Inferior parietal cortex (tissue), 1 donor: Measurements from ENCODE around the gene C13orf46.

Experiments used
- DNase-seq: peaks from one replicate; pipeline ENCODE4 v3.0.0-alpha.2; 2016; ENCODE audit errors: extremely low spot score

C13orf46 gene

DNA sequence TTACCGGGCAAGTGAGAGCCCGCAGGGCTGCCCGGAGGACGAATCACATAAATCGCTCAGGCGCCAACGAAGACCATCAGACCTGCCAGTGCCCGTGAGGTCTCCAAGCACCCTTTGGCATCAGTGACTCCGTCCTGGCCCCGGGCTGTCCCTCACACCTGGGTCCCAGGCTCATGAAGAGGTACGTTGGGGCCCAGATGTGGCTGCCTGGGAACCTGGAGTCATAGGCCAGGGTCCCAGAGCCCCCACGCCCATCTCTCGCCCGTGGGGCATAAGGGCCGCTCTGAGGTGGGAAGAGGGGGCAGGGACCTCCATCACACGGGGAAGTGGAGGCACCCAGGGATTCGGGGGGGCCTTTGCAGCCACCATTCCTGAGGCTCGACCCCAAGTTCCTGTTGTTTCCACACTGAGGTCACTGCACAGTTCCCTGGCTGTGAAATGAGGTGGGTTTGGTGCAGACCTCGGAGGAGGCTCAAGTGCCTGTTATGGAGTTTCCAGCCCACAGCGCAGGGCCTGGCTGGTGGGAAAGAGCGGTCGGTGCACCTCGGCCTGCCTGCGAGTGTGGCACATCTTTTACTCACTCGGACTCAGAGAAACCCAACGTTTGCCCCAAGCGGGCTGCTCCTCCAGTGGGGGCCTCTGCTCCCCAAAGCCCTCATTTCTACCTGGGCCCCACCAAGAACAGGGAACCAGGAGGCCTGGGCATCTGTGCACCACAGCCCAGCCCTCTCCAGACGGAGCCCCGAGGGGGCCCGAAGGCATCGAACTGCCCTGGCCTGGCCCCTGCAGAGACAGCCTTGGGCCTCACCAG lies 35.9 kb upstream of the C13orf46 start:
- DNase-seq = no peak

DNA sequence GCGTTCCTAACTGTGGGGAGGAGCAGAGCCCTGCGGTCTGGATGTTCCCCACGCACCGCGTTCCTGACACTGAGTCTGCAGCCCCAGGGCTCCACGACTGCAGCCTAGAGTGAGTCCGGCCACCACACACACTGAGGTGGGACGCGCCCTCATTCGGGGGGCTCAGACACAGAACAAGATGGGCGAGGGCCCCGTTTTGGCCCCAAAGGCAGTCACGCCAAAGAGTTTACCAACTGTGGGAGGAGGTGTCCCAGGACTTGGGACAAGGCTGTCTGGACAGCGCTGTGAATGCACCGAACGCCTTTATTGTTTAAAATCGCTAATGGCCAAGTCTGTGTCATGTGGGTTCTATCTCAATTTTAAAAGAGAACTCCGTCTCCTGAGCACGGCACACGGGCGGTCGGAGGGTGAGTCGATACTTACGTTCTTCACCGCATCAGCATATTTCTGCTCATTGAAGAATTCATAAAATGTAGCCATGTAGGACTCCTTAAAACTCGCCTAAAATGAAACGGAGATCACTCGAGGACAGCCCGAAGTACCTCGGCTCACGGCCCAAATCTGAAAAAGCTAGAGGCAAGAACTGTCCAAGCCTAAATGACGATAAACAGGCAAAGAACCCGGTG lies 35.2 kb upstream of the C13orf46 start:
- no peak for DNase-seq

DNA sequence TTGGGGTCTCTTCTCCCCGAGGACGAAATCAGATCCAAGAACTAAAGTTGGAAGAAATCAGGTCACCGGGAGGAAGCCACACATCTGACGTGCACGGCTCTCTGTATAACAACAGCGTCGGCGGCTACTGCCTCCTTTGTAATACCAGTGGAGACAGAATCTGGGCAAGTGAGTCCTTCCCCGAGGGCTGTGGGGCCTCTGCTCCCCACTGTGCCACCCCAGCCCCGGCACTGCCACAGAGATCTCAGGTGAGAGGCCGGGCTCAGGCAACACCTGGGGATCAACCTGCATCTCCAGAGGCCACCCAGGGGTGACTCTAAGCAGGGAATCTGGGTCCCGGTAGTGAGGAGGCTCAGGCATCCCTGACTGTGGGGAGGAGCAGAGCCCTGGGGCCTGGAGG lies 33.7 kb upstream of the C13orf46 start:
- DNase-seq = no peak

DNA sequence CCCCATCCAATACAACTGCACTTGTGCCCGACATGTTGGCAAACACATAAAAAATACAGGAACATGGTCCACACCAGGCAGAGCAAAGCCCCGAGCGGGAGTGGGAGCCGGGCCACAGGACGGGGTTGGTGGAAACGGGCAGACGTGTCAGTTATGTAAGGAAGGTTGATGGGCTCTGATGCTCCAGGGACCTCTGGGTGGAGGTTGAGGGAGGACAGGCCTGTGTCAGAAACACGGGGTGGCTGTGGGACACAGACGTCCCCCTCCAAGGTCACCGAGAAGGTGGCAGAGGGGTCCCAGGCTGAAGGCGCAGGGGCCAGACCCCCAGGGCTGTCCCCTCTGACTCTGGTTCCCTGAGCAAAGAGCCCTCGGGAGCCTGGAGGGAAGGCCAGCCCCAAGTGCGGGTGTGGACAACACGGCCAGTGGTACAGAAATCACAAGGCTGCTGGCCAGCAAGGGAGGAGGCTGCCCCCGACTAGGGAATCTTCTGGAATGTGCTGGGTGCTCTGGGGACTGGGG lies 31.4 kb upstream of the C13orf46 start:
- DNase-seq = no peak

DNA sequence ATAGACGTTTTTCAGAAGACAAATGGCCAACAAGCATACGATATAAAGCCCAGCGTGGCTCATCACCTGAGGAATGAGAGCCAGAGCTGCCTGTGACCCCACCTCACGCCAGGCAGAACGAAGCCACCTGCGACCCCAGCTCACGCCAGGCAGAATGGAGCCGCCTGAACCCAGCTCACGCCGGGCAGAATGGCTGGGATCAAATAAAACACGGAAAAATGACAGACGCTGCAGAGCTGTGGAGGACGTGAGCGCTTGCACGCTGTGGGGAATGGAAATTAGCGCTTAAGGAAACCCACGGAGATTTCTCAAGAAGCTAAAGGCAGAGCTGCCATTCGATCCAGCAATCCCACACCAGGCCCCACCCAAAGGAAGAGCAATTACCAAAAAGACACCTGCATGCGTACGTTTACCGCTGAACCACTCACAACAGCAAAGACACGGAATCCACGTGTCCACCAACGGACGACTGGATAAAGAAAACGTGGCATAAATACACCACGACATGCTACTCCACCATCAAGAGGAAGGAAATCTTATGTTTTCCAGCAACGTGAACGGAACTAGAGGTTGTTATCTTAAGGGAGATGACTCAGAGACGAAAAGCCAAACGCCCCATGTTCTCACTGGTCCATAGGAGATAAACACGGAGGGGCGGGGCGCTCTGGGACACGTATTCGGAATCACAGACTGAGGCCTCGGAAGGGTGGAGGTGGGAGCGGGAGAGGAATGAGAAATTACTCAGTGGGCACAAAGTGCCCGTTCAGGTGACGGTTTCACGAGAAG lies 30.7 kb upstream of the C13orf46 start:
- DNase-seq = no peak

DNA sequence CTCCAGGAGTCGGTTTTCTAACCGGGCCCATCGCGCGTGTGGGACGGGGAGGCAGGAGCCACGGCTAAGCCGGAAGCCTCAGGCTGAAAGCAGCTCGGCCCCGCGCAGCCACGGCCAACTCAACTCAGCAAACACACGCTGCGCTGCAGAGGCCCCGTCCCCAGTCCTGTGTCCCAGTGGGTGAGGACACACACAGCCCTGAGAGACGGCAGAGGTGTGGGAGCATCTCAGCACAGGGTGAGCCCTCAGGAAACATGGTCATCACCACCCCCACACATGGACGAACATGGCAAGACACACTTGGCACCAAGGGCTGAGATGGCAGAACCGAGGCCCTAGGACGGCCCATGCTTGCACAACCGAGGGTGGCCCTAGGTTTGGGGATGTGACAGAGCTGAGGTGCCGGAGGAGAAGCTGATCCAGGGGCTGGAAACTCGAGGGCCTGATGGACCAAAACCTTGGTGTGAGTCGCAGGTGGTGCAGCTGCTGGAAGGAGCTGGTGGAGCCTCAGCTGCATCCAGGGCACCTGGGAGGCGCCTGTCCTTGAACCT lies 29.0 kb upstream of the C13orf46 start:
- DNase-seq = no peak

DNA sequence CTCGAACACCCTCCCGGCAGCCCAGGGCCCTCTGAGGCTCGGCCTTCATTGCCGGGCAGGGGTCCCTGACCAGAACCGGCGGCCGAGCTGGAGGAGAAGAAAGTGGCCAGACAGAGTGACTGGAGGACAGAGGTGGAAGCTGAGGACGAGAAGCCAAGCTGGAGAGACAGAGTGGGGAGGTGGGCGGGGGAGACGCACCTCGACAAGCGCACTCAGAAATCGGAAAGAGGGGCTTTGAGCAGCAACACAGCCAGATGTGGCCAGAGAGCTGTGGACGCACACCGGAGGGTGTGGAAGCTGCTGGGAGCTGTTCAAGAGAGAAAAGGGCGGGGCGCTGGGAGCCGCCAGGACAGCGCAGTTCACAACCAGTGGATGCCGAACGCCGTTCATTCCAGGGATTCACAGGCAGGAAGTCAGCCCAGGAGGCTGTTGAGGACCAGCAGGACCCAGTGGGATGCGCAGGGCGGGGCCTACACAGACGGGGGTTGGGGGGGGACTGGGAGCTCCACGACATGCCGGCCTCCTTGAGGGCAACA lies 28.2 kb upstream of the C13orf46 start:
- no peak for DNase-seq

DNA sequence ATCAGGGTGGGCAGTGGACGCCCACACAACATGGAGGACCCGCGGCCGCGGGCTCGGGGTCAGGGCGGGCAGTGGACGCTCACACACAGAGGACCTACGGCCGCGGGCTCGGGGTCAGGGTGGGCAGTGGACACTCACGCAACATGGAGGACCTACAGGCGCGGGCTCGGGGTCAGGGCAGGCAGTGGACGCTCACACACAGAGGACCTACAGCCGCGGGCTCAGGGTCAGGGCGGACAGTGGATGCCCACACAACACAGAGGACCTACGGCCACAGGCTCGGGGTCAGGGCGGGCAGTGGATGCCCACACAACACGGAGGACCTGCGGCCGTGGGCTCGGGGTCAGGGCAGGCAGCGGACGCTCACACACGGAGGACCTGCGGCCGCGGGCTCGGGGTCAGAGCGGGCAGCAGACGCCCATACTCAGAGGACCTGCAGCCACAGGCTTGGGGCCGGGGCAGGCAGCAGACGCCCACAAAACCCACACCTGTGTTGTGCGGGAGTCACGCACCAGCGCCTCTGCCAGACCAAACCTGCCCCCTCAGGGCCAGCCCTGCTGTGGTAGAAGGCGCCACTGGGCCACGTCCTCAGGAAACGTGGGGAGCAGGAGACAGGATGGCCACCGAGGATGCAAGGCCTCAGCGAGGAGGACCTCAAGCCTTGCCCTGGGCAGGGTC lies 27.6 kb upstream of the C13orf46 start:
- DNase-seq = no peak

DNA sequence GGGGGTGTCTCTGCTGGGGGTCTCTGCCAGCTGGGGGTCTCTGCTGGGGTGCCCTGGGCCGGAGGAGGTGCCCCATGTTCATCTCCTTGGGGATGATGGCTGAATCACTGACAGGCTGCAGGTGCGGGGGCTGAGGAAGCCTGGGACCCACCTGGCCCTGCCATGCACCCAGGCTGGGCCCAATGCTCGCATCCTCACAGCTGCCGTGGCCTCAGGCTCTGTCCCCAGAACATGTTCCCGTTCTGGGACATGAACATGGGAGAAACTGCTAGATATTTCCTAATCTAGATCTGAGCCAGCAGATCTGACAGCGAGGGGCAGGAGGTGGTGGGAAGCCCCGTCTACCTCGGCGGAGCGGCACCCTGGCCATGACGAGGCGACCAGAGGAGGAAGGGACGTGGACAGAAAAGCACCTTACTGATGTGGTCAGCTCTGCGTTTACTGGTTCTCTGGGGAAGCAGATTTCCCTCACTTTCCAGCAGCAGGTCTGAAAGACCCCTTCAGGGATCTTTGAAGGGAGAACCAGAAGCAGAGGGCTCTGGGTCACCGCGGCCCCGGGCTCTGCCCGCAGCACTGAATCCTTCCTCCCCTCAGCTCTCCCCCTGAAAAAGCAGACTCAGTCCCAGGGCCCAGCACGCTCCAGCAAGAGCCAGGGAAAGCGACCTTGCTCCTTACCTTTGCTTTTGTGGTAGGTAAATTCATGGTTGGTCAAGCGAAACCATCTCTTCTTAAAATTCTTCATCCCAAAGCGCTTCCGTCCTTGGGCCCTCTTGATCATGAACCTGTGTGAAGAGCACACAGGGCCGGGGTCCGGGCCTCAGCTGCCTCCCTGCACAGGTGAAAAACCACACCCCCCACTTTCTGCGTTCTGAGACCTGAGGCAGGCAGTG lies 26.5 kb upstream of the C13orf46 start:
- no peak for DNase-seq

DNA sequence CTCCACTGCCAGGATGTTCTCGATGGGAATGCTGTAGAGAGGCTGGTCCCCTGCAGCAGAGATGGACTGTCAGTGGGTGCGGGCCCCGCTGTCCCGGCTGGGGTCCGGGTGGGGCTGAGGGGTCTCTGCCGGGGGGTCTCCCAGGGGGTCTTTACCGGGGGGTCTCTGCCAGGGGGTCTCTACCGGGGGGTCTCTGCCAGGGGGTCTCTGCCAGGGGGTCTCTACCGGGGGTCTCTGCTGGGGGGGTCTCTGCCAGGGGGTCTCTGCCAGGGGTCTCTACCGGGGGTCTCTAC lies 25.7 kb upstream of the C13orf46 start:
- DNase-seq = no peak

DNA sequence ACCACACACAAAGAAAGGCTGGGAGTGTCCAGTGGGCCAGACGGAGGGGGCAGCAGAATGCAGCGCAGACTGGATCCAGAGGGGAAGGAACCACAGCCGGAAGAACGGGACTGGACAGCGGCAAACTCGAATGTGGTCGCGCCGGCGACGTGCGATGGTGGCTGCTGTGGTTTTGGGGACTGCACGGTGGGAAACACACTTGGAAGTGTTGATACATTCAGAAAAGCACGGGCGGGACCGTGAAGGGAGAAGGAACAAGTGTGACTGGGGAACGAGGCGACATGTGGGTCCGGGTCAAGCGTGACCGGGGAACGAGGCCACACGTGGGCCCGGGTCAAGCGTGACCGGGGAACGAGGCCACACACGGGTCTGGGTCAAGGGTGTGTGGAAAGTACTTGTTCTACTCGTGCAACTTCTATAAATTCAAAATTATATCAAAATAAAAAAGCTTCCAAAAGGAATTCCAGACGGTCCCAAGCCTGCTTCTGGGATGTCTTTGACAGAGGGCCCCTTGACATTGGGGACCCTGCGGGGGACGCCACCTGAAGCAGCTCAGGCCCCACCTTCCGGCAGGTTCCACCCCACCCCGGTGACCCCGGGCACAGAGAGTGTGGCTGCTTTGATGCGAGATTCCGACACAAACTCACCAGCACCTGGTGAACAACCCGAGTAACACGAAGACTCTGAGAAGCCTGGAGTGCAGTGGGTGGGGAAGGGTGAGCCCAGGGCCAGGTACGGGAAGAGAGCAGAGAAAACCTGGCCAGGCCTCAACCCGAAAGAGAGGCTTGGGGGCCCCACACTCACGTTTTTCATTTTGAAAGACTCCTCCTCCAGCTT lies 25.1 kb upstream of the C13orf46 start:
- no peak for DNase-seq

DNA sequence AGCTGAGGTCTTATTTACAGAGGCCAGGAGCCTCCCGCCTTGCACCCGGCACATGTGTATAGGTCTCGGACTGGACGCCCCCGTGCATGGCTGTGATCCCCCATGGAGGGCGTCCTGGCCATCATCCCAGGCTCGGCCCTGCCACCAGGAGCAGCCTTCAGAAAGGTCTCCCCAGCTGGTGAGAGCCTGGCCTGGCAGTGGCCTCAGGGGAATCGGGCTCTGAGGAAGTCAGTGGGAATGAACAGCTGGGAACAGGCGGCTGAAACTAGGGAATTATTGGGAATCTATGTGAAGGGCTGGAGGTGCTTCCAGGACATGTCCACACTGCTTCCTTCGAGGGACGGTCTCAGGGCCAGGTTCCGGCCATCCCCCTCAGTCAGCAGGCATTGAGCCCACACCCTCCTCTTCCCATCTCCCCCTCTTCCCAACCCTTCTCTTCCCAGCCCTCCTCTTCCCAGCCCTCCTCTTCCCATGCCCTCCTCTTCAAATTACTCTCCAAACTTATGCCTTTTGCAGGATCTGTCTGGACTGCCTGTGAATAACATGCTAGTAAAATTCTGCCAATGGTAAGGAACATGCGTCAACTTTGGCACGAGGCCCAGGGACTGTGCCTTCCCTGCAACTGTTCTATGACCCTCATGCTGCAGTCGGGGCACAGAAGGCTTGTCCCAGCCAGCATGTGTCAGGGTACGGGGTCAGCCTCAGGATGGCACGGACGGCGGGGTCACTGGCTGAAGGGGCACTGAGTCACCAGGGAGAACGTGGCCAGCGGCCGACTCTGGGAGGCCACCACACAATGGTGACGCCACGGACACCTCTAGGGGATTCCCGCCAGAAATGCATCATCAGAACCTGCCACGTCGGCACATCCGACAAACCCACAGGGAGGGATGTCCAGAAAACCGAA lies 24.2 kb upstream of the C13orf46 start:
- no peak for DNase-seq

DNA sequence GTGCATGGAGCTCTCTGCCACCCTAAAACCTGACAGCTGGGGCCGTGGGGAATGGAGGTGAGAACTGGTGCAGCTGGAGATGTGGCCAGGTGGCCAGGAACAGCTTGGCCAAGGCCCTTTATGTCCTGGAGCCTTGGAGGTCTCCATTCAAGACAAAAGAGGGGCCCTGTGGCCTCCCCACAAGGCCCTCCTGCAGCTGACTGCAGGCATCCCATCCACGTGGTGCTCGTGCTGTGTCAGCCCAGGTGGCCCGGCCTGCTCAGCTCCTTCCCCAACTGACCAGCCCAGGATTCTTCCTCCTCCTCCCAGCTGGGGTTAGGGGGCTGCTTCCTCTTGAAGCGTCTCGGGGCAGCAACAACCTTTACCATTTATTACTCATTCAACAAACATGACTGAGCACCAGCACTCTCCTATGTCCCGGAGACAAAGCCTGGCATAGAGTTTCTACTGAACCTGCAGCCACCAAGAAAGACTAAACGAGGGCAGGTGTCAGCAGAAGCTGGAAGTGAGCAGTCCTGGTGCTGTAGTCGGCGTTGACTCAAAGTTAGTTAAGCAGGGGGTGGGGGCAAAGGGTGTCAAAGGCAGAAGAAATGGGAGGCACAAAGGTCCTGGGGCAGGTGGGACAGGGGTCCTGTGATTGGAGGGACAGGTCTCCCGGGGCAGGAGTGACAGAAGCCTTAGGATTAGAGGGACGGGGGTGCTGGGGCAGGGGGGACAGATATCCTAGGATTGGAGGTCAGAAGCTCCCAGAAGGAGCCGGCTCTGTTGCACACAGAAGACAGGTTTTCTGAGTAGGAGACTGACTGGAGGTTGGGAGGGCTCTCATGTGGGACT lies 23.3 kb upstream of the C13orf46 start:
- DNase-seq = no peak

DNA sequence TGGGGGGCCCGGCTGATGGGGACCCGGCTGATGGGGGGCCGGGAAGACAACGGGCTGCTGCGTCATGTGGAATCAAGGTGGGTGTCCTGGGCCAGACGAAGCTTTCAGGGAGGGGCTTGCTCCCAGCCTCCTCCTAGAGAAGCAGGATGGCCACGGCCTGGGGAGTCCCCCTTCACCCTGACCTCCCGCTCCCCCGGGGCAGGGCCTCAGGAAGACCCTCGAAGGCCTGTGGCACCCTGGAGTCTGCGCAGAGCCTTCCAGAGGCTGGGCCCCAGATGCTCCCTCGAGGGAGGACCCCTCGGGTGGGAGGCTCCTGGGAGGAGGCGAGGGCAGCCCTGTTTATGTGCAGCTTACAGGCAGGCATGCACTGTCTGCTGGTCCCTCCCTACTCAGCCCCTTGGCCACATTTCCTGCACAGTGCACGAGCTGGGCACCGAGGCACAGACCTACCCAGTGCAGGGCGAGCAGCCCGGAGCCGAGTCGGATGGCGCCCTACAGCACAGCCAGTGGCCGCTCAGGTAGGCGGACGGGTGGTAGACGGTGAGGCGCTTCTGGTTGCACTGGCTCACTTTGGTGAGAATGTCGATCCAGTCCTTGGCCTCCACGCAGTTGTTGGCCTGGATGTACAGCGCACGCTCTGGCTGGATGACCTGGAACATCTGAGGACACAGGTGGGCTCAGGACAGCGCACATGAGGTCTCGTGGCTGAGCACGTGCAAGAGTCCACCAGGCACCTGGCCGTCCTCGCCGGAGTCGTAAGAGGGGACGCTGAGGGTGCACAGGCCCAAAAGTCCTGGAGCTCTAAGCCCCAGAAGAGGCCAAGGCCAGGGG lies 22.4 kb upstream of the C13orf46 start:
- no peak for DNase-seq

DNA sequence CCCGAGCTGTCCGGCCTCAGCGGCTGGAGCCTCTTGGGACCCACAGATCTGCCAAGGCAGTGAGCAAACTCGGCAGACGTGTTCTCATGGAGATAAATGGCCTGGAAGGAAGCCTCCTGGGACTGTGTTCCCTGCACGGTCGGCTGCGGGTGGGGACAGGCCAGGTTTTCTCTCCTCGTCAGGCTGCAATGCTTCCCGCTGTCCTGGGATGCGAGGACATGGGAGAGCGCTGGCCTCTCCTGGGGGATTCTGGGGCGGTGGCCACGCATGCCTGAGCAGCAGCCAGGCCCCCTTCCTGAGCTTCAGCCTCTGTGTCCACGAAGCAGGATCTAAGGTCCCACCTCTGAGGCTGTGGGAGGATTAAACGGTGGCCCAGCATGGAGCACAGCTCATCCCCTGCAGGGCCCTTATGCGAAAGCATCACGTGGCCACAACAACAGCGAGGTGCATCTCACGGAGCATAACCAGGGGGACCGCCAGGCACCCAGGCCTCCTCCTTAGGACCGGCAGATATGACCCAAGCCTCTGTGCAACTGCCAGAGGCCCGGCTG lies 21.2 kb upstream of the C13orf46 start:
- DNase-seq = no peak

DNA sequence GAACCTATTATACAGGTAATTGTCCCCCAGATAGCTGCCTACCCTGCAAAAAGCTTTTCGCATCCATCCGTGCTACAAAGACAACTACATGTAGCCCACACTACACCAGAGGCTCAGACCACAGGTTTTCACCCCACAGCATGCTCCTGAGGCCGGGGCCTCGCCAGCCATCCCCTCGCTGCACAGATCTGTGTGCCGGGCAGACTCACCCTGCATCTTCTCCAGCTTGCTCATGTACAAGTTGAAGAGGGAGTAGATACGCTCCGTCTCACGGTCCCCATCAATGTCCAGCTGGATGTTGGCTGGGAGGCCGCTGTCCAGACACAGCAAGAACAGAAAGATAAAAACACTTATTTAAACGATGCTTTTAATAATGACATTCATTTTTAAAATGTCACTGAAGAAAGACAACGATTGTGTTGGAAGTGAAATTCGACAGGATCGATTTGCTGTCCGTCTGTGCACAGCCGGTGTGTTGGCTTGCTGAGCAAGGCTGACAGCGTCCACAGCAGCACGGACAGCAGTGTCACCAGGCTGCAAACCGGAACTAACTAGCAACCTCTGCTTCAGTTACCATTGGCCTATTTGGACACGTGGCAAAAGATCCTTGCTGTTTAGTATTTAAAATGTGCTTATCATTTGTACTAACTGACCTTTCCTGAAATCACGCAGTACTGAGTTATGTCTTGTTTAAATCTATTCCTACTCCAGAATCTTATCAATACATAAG lies 18.6 kb upstream of the C13orf46 start:
- DNase-seq = no peak
